ENCODE results near the gene CDH4. TPM values are rescaled to one million over a fixed set of nuclear protein-coding genes. Genes with fewer than 3 reads are reported as not detected.
A peak's percentile ranks its signal among the peaks of the same experiment; 100 is the strongest.

Gene CDH4
- total and polyA plus RNA-seq, 11 donors: 0.04 to 0.54 (median 0.08) TPM; not detected in 1

DNA sequence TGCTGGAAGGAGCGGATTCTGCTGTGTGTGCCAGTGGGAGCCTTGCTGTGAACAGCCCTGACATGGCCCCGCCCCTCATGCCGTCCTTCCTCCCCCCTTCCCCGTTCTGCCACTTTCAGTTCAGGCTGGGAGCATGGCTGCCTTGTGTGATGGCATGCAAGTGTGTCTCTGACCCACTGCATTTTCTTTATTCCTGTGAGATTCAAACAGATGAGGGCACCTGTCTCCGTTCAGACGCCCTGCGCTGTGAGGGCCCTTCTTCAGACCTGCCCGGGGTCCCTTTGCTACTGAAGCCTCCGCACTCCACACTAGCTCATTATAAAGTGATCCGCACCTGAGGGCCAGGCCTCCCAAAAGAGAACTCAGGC, 725.3 kb downstream of the CDH4 start:
- 91 to 96% (median 93%) methylated on average over 10 of the region's 10 CpGs for WGBS, 4 donors
- H3K9me3 ChIP-seq: no peaks in the 10 kb centered on the region
- H3K27ac ChIP-seq: no peak overlapping the region
- H3K36me3 ChIP-seq: peaks cover 0 to 50% (median 36%) of the 10 kb centered on the region in 9 donors
- no peak for TF ChIP-seq POLR2A (IDR thresholded peaks at IDR 0.05)
- TF ChIP-seq, protein P1, sequence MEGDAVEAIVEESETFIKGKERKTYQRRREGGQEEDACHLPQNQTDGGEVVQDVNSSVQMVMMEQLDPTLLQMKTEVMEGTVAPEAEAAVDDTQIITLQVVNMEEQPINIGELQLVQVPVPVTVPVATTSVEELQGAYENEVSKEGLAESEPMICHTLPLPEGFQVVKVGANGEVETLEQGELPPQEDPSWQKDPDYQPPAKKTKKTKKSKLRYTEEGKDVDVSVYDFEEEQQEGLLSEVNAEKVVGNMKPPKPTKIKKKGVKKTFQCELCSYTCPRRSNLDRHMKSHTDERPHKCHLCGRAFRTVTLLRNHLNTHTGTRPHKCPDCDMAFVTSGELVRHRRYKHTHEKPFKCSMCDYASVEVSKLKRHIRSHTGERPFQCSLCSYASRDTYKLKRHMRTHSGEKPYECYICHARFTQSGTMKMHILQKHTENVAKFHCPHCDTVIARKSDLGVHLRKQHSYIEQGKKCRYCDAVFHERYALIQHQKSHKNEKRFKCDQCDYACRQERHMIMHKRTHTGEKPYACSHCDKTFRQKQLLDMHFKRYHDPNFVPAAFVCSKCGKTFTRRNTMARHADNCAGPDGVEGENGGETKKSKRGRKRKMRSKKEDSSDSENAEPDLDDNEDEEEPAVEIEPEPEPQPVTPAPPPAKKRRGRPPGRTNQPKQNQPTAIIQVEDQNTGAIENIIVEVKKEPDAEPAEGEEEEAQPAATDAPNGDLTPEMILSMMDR (IDR thresholded peaks at IDR 0.05): no peak
- intact Hi-C loops (cut with DNase I): no loop called here
- no peak overlapping the region for H3K4me3 ChIP-seq
- ATAC-seq (no peak), DNase-seq (no peak)
- H3K27me3 ChIP-seq: no peaks in the 10 kb centered on the region
- peaks cover 0 to 6% (median 0%) of the 10 kb centered on the region in 12 donors for H3K4me1 ChIP-seq

DNA sequence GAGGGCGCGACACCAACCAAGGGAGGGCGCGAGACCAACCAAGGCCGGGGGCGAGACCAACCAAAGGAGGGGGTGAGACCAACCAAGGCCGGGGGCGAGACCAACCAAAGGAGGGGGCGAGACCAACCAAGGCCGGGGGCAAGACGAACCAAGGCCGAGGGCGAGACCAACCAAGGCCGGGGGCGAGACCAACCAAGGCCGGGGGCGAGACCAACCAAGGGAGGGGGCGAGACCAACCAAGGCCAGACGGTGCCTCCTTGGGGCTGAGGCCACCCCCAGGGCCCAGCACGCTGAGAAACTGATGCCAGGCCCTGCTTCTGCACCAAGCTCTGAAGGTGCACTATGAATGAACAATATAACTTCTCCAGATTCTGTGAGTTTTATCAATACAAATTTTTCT, 726.4 kb downstream of the CDH4 start:
- TF ChIP-seq POLR2A (IDR thresholded peaks at IDR 0.05): no peak
- TF ChIP-seq, protein P1 (IDR thresholded peaks at IDR 0.05): no peak
- Histone ChIP-seq H3K4me3 (no peak overlapping the region), H3K4me1 (peaks cover 0 to 6% (median 0%) of the 10 kb centered on the region in 12 donors), H3K27me3 (no peaks in the 10 kb centered on the region), H3K9me3 (no peaks in the 10 kb centered on the region), H3K27ac (no peak overlapping the region), H3K36me3 (peaks cover 0 to 40% (median 26%) of the 10 kb centered on the region in 9 donors)
- WGBS, 4 donors: 95 to 99% (median 98%) methylated on average over 20 of the region's 20 CpGs
- intact Hi-C loops (cut with DNase I): no loop called here
- DNase-seq (no peak), ATAC-seq (no peak)

DNA sequence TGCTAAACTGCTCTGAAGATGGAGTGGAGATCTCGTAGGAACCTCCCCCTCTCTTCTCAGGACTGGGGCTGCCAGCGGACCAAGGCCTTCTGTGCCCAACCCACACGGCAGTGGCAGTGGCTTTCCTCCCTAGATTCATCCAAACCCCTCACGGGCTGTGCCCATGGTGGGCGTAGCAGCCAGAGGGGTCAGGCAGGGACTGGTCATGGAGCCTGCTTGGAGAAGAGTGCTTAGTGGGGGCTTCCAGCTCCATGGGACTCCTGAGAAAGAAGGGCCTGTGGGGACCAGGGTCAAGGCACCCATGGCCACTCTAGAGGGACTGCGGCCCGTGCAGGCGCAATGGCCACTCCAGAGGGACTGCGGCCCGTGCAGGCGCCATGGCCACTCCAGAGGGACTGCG, 727.0 kb downstream of the CDH4 start:
- peaks cover 0 to 6% (median 0%) of the 10 kb centered on the region in 12 donors for H3K4me1 ChIP-seq
- peaks cover 0 to 37% (median 20%) of the 10 kb centered on the region in 9 donors for H3K36me3 ChIP-seq
- H3K27ac ChIP-seq: no peak overlapping the region
- H3K4me3 ChIP-seq: no peak overlapping the region
- no peak for DNase-seq
- TF ChIP-seq, protein P1 (IDR thresholded peaks at IDR 0.05): no peak
- no peak for TF ChIP-seq POLR2A (IDR thresholded peaks at IDR 0.05)
- ATAC-seq: no peak
- WGBS, 4 donors: 95 to 98% (median 96%) methylated on average over 5 to 12 of the region's 12 CpGs
- no peaks in the 10 kb centered on the region for H3K9me3 ChIP-seq
- H3K27me3 ChIP-seq: no peaks in the 10 kb centered on the region
- intact Hi-C loops (cut with DNase I): no loop called here

DNA sequence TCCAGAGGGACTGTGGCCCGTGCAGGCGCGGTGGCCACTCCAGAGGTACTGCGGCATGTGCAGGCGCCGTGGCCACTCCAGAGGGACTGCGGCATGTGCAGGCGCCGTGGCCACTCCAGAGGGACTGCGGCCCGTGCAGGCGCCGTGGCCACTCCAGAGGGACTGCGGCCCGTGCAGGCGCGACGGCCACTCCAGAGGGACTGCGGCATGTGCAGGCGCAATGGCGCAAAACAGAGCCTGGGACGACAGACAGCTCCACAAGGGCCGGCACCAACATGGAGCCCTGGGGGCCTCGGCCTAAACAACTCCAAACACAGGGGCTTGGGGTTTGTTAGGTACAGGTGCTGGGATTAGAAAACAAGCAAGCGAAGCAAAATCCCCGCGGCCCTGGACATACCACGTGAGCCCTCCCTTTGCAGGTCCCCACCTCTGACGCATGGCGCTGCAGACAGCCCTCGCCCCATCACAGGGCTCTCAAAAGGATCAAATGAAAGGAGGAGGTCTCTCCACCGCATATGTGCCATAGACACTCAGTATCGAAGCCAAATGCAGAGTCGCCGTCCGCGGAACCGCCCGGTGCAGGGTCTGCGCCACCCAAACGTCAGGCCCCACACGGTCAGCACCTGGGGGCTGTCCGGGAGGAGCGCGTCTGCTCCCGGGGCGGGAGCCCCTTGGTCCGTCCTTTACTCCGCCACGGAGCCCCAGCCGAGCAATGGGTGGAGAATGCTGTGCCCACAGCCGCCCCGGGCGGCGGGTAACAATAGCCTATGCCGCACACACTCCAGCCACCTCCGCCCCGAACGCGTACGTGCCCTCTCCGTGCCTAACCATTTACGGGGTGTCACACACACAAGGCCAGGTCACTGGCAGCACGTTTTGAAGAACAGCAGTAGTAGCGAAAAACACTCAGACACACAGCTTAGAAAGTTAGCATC, 727.9 kb downstream of the CDH4 start:
- intact Hi-C loops (cut with DNase I): no loop called here
- peaks cover 0 to 6% (median 0%) of the 10 kb centered on the region in 12 donors for H3K4me1 ChIP-seq
- WGBS, 4 donors: 95 to 98% (median 97%) methylated on average over 40 to 65 of the region's 65 CpGs
- TF ChIP-seq, protein P1 (IDR thresholded peaks at IDR 0.05): no peak
- TF ChIP-seq POLR2A (IDR thresholded peaks at IDR 0.05): no peak
- no peaks in the 10 kb centered on the region for H3K27me3 ChIP-seq
- no peaks in the 10 kb centered on the region for H3K9me3 ChIP-seq
- no peak for DNase-seq
- ATAC-seq: peak in 1 of 4 donors; percentile 19
- peaks cover 0 to 34% (median 18%) of the 10 kb centered on the region in 9 donors for H3K36me3 ChIP-seq
- no peak overlapping the region for H3K4me3 ChIP-seq
- no peak overlapping the region for H3K27ac ChIP-seq
